MM.1S (cell line): ENCODE measurements around the gene ARL15.

ENCODE experiments used
- EZH2 ChIP-seq: fragments of 300-600 bp; sonication (generic); optimal IDR thresholded peaks from 2 replicates; pipeline ENCODE3; 2017; ENCODE audit warnings: low read depth, mild to moderate bottlenecking, antibody characterized with exemption, low read length, mixed read lengths
- TF ChIP-seq, protein P1 (sequence below): fragments of 300-600 bp; sonication (generic); IDR thresholded peaks from 2 replicates; pipeline ENCODE4 v1.5.1; 2016; ENCODE audit warnings: antibody characterized with exemption, low read length, mixed read lengths

DNA sequence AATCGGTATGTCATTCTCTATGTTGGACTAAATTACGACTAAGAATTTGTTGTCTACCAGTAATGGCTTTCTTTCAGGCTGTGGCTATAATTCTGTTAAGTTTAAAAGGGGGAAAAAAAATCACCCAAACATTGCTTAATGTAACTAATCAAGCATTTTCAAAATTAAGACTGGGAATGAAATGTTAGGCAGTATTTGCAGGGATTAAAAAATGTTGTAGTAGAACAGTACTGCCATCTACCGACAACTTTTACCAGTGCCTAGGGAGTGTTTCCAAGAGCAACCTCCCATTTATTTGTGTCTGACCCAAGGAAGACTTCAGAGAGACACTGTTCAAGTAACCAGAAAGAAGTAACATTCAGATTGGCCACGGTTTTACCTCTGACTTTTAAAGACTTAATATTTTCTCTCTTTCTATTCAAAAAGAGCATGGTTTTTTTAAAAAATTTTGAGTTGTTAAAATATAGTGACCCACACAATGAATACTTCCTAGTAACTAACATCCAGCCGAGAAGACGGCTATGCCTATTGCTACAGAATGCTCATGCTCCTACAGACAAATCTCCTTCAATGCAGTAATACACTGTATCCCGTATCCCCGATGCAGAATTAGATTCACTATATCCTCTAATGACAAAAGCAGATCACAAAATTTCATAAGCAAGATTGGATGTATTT is 92.4 kb downstream of the ARL15 start:
- TF ChIP-seq, protein P1, sequence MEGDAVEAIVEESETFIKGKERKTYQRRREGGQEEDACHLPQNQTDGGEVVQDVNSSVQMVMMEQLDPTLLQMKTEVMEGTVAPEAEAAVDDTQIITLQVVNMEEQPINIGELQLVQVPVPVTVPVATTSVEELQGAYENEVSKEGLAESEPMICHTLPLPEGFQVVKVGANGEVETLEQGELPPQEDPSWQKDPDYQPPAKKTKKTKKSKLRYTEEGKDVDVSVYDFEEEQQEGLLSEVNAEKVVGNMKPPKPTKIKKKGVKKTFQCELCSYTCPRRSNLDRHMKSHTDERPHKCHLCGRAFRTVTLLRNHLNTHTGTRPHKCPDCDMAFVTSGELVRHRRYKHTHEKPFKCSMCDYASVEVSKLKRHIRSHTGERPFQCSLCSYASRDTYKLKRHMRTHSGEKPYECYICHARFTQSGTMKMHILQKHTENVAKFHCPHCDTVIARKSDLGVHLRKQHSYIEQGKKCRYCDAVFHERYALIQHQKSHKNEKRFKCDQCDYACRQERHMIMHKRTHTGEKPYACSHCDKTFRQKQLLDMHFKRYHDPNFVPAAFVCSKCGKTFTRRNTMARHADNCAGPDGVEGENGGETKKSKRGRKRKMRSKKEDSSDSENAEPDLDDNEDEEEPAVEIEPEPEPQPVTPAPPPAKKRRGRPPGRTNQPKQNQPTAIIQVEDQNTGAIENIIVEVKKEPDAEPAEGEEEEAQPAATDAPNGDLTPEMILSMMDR = peak; percentile 73
- no peak for TF ChIP-seq EZH2
